Raji (cell line): ENCODE data around the gene ACSL3.

Experiments used
- POLR2A ChIP-seq: IDR thresholded peaks from 2 replicates; pipeline ENCODE4 v1.6.1; 2011; ENCODE audit warnings: low read depth, low read length, control low read depth; ENCODE audit not compliant: insufficient read depth

ACSL3 gene

DNA sequence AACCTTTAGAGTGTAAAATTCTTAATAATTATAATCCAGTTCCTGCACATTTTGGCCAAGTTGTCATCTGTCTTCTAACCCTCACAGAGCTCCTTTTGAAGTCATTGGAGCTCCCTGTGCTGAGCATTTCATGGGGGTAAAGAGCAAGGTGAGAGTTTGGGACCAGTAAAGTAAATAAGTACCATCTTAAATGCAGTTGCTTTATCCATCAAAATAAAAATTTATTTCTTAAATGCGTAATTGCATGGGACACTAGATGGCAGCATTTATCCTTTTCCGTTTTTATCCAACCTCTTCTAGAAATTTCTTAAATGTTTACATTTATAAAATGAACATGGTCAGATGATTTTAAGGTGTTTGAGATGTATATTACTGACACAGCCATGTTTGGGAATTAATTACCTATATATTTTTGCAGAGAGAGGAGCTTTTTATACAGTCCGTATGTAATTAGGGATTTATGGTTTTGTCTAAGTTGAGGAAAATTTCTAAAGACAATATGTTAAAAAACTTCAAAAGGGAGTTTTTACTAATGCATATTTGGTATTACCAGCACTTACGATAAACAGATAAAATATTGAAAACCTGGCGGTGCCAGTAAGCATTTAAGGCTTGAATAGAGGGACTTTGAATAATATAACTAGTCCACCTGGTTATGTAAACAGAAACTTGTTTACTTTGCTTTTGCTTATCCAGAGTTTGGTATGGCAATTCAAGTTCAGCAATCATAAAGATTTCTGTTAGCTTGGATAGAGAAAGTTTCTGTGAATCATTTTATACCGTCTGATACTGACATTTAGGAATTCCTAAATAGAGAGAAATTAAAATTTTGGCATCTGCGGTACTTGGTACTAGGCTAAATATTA is 54.5 kb downstream of the ACSL3 start:
- no peak for TF ChIP-seq POLR2A

- no peak for TF ChIP-seq POLR2A
Measured at GRCh38 chr2:222916229-222917197, 55.7 kb downstream of the ACSL3 start.

DNA sequence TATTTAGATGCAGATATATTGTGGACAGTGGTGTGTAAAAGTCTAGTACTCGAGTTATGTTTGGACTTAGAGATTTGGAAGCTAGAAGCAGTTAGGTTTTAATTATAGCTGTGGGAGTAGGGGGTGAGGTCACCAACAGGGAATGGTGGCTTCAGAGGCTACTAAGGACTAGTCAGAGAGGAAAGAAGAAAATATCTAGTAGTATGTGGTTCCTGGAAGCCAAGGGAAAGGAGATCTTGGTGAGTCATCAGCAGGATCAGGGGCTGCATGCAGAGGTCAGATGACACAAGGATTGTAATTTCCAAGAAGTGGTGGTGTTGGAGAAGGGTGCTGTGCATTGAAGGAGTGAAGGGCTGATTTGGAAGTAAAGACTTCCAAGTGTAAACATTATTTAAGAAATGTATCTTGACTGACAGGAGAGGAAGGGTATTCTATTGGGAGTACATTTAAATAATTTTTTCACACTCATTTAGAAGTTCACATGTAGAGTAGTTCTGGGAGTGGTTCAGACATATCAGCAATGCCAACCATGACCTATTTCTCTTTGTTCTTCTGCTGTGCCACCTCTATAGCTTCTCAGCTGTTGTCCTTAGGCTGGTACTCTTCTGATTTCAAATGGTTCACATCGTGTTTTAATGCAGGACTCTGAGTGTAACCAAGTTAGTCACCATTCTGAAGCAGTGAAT is 59.1 kb downstream of the ACSL3 start:
- no peak for TF ChIP-seq POLR2A

DNA sequence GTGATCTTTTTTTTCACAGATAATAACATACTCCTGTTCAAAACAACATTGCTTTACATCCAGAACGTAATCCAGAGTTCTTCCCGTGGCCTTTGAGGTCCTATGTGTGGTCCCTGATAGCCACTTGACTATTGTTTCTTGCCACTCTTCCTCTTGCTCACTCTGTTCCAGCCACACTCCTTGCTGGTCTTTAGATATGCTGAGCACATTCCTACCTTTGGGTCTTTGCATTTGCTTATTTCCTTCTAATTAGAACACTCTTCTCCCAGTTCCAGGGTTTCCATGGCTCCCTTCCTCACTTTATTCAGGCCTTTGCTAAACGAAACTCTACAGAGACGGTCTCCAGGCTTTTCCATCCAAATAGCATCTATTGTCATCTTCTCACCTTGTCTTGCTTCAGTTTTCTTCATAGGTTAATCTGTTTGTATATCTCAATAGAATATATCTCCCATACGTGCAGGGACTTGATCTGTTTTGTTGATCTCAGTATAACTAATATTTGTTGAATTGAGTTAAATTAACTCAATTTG is 59.9 kb downstream of the ACSL3 start:
- TF ChIP-seq POLR2A, result no peak

DNA sequence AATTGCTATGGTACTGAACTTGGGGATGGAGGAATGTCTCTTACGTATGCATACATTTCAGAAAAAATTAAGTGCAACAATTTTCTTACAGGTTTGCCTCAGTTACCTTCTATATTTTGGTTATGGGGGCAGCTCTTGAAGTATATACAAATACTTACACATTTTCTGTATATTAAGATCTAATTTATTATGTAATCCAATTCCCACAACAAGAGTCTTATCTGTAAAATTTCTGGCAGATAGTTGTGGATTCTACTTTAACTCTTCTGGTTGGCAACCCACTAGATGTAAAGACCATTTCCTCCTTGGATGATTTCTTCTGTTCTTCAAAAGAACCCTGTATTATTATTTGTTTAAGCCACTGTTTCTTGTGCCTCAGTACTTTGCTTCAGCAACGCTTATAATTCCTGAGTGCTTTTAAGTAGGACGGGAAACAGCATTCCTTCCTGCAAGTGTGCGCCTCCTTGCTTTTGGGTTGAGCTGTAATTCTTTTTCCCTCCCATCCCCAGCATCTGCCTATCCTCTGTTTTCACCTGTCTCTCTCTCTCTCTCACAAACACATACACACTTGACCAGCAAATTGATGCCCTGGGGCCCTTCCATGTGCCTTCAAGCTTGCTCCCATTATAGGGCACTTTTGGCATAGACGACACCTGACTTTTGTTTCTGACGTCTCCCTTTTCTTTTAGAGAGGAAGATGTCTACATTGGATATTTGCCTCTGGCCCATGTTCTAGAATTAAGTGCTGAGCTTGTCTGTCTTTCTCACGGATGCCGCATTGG is 61.4 kb downstream of the ACSL3 start:
- no peak for TF ChIP-seq POLR2A

- no peak for TF ChIP-seq POLR2A
Measured at GRCh38 chr2:222926915-222927314, 66.1 kb downstream of the ACSL3 start.

- no peak for TF ChIP-seq POLR2A
Measured at GRCh38 chr2:222927600-222927999, 66.8 kb downstream of the ACSL3 start.

- no peak for TF ChIP-seq POLR2A
Measured at GRCh38 chr2:222928335-222928734, 67.5 kb downstream of the ACSL3 start.

GRCh38 chr2:222930862-222931261 is 70.0 kb downstream of the ACSL3 start:
- no peak for TF ChIP-seq POLR2A

DNA sequence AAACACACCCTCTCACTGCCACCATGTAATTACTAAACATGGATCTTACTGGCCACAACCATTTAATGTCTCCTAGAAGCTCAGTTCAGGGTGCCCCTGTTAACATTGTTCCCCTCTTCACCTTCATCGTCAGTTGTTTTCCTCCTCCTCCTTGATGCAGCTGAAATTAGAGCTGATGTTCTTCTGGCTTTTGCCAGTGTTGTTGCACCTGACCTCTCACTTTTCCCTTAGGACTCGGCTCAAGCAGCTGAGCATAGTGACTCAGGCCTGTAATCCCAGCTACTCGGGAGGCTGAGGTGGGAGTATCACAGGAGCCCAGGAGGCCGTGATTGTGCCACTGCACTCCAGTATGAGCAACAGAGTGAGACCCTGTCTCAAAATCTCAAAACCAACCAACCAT is 70.8 kb downstream of the ACSL3 start:
- TF ChIP-seq POLR2A, result no peak

- TF ChIP-seq POLR2A, result no peak
Measured at GRCh38 chr2:222933458-222933857, 72.6 kb downstream of the ACSL3 start.

GRCh38 chr2:222935688-222936298 is 75.0 kb downstream of the ACSL3 start:
- TF ChIP-seq POLR2A, result no peak

- no peak for TF ChIP-seq POLR2A
Measured at GRCh38 chr2:222936705-222937104, 75.9 kb downstream of the ACSL3 start.

DNA sequence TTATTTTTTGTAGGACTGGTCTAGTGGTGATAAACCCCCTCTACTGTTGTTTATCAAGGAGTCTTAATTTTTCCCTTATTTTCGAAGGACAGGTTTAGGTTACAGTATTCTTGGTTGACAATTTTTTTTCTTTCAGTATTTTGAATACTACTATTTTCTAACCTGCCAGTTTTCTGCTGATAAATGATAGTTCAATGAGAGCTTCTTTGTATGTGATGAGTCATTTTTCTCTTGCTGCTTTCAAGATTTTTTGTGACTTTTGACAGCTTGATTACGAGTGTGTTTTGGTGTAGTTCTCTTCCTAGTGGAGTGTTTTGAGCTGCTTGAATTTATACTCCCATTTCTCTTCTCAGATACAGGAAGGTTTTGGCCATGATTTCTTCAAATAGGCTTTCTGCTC is 77.5 kb downstream of the ACSL3 start:
- no peak for TF ChIP-seq POLR2A
